SKM-1 treated with dmso at 0.1 percent for 144 hours (cell line): ENCODE data around the gene BANF2.

ENCODE experiments used
- DNase-seq: peaks from one replicate; lab custom pipeline; 2025; ENCODE audit not compliant: unreplicated experiment; lab: John Stamatoyannopoulos, UW

The BANF2 gene

GRCh38 chr20:17663486-17663885 is 36.3 kb upstream of the BANF2 start:
- no peak for DNase-seq

GRCh38 chr20:17664025-17664633 is 35.6 kb upstream of the BANF2 start:
- DNase-seq: no peak

- DNase-seq: no peak
Observed at GRCh38 chr20:17665756-17666155, 34.0 kb upstream of the BANF2 start.

- DNase-seq: no peak
Observed at GRCh38 chr20:17666481-17666880, 33.3 kb upstream of the BANF2 start.

DNA sequence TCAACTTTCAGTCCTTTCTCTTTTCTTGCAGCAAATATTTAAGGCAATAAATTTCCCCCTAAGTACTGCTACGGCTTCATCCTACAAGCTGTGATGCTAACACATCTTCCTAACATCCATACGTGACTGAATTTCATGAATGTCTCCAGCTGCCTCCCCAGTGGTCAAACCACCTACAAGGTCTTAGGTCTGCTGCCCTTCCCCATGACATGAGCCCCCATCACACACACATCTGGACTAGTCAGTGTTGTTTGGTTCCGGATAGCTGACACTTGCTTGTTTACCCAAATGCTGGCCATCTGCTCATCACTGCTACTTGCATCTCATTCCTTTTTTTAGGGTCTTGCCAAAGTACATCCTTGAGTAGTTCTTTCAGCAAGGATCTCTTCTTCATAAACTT is 32.3 kb upstream of the BANF2 start:
- DNase-seq: no peak

- DNase-seq: no peak
Observed at GRCh38 chr20:17668432-17668831, 31.3 kb upstream of the BANF2 start.

GRCh38 chr20:17669306-17669931 is 30.3 kb upstream of the BANF2 start:
- DNase-seq: no peak

GRCh38 chr20:17671011-17671410 is 28.8 kb upstream of the BANF2 start:
- DNase-seq: no peak

- no peak for DNase-seq
Observed at GRCh38 chr20:17671565-17671964, 28.2 kb upstream of the BANF2 start.

GRCh38 chr20:17673084-17673483 is 26.7 kb upstream of the BANF2 start:
- no peak for DNase-seq

GRCh38 chr20:17674722-17675518 is 24.8 kb upstream of the BANF2 start:
- DNase-seq: no peak

DNA sequence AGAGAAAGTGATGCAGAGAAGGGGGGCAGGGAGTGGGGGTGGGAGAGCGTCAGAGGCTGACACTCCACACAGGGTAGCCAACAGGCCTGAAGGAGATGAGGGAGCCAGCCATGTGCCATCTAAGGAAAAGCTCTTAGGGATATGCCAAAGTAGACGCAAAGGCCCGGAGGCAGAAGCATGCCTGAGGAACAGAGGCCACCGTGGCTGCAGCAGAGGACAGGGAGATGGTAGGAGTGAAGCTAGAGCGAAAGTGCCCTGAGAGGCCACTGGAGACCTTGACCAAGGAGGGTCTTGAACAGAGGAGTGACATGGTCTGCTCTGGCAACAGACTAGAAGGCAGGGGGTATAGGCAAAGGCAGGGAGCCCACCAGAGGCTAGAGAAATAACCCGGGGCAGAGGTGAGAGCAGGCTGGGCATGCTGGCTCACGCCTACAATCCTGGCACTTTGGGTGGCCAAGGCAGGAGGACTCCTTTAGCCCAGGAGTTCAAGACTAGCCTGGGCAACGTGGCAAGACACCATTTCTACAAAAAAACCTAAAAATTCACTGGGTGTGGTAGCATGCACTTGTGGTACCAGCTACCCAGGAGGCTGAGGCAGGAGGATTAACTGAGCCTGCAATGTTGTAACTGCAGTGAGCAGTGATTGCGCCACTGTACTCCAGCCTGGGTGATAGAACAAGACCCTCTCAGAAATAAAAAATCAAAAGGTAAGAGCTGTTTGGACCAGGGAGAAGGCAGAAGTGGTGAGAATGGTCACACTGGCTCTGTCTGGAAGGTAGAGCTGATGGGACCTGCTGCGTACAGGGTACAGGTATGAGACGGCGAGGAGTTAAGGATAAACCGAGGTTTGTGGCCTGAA is 24.0 kb upstream of the BANF2 start:
- DNase-seq: no peak

- no peak for DNase-seq
Observed at GRCh38 chr20:17676378-17676759, 23.4 kb upstream of the BANF2 start.

- DNase-seq: no peak
Observed at GRCh38 chr20:17676942-17677341, 22.8 kb upstream of the BANF2 start.

DNA sequence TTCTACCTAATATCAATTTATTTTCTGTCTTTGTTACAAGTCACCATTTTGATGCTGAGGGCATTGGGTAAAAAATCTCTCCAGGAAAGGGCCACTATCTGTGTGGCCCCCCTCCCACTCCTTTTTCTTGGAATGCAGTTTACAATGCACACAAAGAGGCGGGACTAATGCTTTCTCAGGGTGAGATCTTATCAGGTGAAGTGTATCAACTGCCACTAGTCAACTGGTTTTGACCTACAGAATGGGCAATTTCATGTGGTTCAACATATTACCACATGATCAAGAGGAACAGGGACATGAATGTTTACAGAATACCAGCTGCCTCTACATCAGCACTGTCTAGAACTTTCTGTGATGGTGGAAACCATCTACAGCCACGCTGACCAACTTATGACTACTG is 21.5 kb upstream of the BANF2 start:
- no peak for DNase-seq

GRCh38 chr20:17678886-17679285 is 20.9 kb upstream of the BANF2 start:
- no peak for DNase-seq

DNA sequence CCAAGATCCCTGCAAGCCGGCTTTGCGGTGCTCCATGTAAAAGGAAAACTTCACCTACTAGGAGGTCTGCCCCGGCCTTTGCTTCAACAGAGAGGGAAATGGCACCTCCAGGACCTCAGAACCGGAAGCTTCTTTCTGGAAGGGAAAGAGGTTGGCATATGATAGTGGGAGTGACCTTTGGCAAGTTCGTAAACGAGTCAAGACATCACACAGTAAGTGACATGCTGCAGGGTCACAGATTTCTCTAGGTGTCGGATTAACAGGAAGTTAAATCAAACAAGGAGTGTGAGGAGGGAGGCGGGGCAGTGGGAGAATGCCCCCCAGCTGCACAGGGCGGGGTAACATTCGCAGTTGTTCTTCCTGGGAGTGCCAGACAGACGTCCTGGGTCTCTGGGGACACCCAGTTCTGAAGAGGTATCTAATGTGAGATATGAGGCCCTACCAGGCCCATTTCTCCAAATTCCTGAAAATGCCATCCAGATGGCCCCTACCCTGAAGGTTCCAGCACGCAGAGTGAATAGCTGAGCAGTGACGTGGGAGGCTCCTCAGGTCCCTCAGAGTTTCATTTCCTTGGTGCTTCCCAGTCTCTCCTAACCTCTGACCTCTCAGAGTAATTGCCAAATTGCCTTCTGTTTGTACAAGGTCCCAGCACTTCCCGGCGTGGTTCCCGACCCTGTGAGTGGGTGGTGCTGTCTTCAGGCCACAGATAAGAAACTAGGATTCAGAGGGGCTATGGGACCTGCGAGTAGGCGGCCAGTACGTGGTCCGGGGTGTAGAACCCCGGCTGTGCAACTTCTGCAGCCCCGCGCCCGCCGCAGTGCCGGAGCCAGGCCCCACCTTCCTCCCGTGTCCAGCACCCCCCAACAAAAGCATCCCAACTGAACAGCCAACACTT is 19.6 kb upstream of the BANF2 start:
- DNase-seq: peak; percentile 1

DNA sequence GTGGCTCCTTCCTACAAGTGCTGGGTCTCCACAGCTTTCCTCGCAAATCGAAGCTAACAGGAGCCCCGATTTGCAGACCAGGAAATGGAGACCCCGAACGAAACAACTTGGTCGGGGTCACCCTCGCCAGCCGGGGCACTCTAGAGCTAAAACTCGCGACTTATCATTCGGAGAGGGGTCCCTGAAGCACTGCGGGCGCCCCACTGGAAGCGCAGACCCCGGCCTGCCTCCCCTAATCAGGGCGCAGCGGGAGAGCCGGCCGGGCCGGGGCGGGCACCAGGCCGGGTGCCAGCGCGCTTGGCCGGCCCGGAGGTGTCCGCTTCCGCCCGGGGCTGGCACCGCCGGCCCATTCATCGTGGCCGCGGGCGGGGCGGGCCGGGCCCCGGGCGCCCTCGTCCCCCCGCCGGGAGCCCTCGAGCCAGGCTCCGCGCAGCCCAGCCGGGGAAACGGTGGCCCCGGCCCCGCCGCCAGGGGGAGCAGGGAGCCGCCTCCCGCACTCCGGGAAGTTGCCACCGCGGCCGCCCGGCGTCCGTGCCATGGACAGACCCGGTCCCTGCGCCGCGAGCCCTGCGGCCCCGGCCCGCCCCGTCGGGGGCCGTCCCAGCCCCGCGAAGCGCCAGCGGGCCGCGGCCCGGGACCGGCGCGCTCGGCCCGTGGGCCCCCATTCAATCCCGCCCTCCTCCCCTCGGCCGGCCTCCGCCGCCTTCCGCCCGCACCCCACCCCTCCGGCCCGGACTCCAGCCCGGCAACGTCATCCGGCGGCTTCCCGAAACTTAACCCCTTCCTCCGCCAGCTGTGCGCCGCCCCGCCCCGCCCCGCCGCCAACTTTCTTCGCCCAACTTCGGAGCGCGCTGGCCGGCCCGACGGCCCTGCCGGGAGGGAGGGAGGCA is 18.7 kb upstream of the BANF2 start:
- DNase-seq: peak; percentile 24

DNA sequence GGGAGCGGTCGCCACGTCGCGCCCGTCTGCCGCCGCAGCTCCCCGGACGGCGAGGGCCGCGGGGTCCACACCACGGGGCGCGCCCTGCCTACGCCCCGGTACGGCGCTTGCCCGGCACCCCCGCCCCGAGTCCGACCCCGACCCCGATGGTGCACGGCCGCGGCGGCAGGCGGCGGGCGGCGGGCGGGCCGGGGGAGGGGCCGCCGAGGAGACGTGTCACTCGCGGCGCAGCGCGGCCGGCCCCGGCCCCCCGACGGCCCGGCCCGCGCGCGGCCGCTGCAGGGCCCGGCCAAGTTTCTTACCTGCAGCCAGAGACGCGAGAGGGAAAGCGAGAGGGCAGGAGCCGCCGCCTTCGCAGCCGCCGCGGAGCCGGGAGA is 18.1 kb upstream of the BANF2 start:
- DNase-seq: no peak
